HUES48 (cell line): ENCODE measurements around the gene TRIM45.

ENCODE experiments used
- H3K27ac ChIP-seq: one replicate; pipeline ENCODE4 v1.7.0; 2013; ENCODE audit warnings: low read depth, low read length, inconsistent platforms
- H3K27me3 ChIP-seq: 2 replicates; pipeline ENCODE4 v1.6.1; 2013; ENCODE audit warnings: mild to moderate bottlenecking, low read length; ENCODE audit not compliant: control insufficient read depth, insufficient read depth
- H3K36me3 ChIP-seq: 2 replicates; pipeline ENCODE4 v1.6.1; 2013; ENCODE audit warnings: low read length; ENCODE audit not compliant: control insufficient read depth, insufficient read depth
- H3K4me1 ChIP-seq: 2 replicates; pipeline ENCODE4 v1.6.1; 2013; ENCODE audit warnings: mild to moderate bottlenecking, low read length; ENCODE audit not compliant: control insufficient read depth, insufficient read depth
- H3K4me3 ChIP-seq: 2 replicates; pipeline ENCODE4 v1.5.1; 2013; ENCODE audit warnings: mild to moderate bottlenecking, low read depth, low read length
- H3K9ac ChIP-seq: 2 replicates; pipeline ENCODE4 v1.6.1; 2013; ENCODE audit warnings: mild to moderate bottlenecking, low read depth, low read length, moderate library complexity
- H3K9me3 ChIP-seq: 2 replicates; pipeline ENCODE4 v1.6.1; 2013; ENCODE audit warnings: low read length; ENCODE audit not compliant: control insufficient read depth, insufficient read depth

Gene TRIM45

DNA sequence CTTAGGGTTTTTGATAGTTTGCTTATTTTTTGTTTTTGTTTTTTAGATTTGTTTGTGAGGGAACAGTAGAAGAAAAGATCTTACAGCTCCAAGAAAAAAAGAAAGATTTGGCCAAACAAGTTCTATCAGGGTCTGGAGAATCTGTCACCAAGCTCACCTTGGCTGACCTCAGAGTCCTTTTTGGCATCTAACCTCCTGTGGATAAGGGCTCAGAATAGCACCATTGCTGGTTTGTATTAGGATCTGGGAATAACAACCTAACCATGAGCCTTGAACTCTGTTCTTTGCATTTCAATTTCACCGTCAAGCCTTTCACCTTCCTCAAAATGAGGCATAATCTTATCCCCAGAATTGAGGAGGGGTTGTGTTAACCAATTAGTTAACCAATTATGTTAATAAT, 20.2 kb downstream of the TRIM45 start:
- H3K9ac ChIP-seq = no peak overlapping the region
- H3K36me3 ChIP-seq = peaks cover 96% of the 10 kb centered on the region
- no peaks in the 10 kb centered on the region for H3K27me3 ChIP-seq
- H3K4me3 ChIP-seq = no peak overlapping the region
- no peak overlapping the region for H3K27ac ChIP-seq
- H3K9me3 ChIP-seq = no peaks in the 10 kb centered on the region
- H3K4me1 ChIP-seq = no peaks in the 10 kb centered on the region

DNA sequence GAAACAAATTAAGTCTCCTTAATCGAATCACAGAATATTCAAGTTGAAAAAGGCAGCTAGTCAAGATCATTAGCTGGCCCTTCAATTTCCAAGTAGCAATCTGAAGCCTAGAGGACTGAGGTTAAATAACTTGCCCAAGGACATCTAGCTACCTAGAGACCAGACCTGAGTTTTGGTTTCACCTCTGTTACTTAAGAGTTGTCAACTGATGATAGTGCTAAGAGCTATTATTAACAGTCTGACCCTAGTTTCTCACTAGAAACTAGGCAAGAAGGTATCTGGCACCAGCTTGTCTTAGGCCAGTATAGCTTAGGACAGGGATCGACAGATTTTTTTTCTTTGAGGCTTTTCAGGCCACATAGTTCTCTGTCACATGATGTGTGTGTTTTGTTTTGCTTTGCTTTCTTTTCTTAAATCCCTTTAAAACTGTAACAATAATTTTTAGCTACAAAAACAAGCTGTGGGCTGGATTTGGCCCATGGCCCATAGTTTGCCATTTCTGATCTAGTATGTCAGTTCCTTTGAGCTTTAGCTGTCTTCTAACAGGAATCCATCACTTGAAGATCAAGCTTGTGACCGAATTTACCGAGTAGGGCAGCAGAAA, 23.2 kb downstream of the TRIM45 start:
- Histone ChIP-seq H3K4me3 (no peak overlapping the region), H3K27ac (no peak overlapping the region), H3K27me3 (no peaks in the 10 kb centered on the region), H3K36me3 (peaks cover 100% of the 10 kb centered on the region), H3K4me1 (peaks cover 7% of the 10 kb centered on the region), H3K9me3 (no peaks in the 10 kb centered on the region), H3K9ac (no peak overlapping the region)

DNA sequence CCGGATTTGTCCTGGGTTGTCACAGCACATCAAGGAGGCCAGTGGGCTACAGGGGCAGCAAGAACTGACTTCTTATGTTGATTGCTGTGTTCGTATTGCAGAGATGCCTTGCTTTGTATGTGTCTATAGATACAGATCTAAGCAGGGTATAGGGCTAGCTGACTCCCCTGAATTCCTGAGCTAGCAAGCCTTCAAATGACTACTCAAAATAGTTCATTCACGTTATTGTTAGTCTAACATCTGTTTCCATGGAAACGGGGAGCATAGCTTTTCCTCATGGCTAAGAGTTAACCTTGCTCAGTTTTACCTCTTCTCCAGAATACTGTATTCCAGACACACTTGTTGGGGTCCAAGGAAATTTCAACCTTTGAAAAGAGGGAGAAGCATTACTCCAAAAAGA, 24.1 kb downstream of the TRIM45 start:
- no peak overlapping the region for H3K4me3 ChIP-seq
- no peaks in the 10 kb centered on the region for H3K27me3 ChIP-seq
- H3K9me3 ChIP-seq = no peaks in the 10 kb centered on the region
- H3K9ac ChIP-seq = no peak overlapping the region
- peaks cover 17% of the 10 kb centered on the region for H3K4me1 ChIP-seq
- no peak overlapping the region for H3K27ac ChIP-seq
- peaks cover 100% of the 10 kb centered on the region for H3K36me3 ChIP-seq

DNA sequence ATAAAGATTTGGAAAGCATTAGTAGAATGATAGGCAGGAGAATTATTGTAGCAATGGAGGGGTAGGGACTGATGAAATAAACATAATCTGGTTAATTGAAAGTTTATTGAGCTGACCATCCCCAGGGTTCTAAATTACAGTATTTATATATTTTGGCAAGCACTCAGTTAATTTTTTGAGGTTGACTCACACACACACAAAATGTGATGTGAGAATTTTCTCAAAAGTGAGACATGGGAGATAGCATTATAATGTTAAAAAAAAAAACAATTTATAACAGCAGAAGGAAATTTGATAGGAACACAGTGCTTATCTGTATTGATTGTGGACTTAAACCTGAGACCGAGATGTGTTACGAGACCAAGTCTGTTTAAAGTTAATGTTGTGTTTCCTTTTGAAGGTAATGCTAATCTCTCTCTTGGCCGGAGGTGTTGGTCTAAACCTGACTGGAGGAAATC, 24.6 kb downstream of the TRIM45 start:
- no peak overlapping the region for H3K4me3 ChIP-seq
- peaks cover 17% of the 10 kb centered on the region for H3K4me1 ChIP-seq
- H3K27ac ChIP-seq = no peak overlapping the region
- H3K9ac ChIP-seq = no peak overlapping the region
- H3K36me3 ChIP-seq = peaks cover 100% of the 10 kb centered on the region
- H3K9me3 ChIP-seq = no peaks in the 10 kb centered on the region
- no peaks in the 10 kb centered on the region for H3K27me3 ChIP-seq

DNA sequence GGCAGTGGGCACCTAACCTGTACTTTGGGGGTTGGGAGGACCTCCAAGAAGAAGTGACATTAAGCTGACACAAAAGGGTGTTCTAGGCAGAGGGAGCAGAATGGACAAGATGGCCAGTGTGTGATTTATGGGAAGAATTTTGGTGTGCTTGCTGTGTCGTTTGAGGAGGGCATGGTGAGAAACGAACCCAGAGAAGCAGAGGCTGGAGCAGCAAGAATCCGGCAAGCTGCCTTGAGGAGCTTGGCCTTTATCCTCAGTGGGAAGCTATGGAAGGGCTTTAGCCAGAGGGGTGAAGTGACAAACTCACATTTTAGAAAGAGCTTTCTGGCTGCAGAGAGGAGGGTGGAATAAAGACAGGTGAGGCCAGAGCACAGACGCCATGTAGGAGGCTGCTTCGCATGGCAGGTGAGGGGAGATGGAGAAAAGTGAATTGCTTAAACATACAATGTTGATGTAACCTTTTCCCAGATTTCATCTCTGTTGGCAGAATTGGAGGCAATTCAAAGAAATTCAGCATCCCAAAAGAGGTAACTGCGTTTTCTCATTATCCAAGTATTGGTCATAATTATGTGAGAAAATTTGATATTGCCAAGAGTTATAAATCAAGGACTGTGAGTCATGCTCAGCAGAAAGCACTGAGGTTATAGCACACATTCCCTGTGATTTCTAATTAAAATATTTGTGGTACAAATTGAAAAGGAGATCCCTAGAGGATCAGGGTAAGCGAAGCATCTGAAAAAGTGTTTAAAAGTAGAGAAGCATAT, 26.5 kb downstream of the TRIM45 start:
- Histone ChIP-seq H3K9me3 (no peaks in the 10 kb centered on the region), H3K9ac (no peak overlapping the region), H3K4me3 (no peak overlapping the region), H3K27ac (no peak overlapping the region), H3K27me3 (no peaks in the 10 kb centered on the region), H3K4me1 (peaks cover 17% of the 10 kb centered on the region), H3K36me3 (peaks cover 100% of the 10 kb centered on the region)

DNA sequence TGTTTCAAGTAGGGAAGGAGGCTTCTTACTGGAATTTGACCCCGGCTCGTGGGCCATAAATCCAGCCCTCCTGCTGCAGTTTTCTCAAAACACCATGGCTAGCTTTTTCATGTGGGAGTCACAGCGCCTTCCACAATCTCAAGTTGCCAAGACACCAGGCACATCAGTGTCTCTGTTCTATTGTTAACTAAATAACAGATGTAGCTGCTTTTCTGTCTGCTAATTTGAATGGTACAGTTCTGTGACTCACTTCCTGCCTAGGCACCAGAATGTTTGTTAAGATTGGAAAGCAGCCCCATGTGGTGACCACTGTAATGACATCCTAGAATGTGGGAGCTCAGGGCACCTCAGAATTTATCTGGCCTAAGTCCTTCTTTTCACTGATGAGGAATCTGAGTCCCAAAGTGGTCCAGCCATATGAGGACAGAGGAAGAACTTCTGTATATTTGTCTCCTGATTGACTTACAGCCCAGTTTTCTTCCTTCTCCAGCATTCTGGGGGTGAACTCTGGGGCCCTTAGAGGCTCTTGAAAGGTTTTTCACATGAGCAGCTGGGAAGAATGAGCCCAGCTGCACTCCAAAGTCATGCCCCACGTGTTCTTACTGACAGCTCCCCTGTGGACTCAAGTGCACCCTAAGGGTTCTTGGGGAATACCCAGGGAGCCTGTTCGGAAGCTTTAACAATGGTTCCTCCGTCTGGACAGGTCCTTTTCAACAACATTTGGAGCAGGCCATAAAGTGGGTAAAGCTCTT, 27.5 kb downstream of the TRIM45 start:
- Histone ChIP-seq H3K4me3 (no peak overlapping the region), H3K27me3 (no peaks in the 10 kb centered on the region), H3K4me1 (peaks cover 17% of the 10 kb centered on the region), H3K27ac (peak overlapping the region; percentile 88), H3K9ac (peak overlapping the region; percentile 40; the same call in 1 of the 2 replicates), H3K36me3 (peaks cover 100% of the 10 kb centered on the region), H3K9me3 (no peaks in the 10 kb centered on the region)

DNA sequence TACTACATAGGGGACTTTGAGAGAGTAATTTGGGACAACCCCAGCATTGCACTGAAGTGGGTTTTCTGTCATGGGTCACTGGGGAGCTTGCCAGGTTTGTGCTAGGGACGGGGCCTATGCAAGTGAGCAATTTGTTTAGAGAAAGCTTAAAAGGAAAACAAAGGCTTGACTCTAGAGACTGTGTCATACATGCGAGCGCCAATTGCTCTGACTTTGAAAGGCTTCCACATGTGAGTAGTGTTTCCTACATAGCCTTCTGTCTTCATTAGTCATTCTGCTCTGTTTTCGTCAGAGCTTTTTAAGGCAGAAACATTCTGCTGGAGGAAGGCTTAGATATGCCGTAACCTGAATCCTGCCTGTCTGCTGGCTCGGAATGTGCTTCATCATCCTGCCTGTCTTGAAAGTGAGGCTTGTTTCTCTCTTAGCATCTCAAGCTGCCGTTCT, 28.4 kb downstream of the TRIM45 start:
- H3K27ac ChIP-seq = peak overlapping the region; percentile 88

DNA sequence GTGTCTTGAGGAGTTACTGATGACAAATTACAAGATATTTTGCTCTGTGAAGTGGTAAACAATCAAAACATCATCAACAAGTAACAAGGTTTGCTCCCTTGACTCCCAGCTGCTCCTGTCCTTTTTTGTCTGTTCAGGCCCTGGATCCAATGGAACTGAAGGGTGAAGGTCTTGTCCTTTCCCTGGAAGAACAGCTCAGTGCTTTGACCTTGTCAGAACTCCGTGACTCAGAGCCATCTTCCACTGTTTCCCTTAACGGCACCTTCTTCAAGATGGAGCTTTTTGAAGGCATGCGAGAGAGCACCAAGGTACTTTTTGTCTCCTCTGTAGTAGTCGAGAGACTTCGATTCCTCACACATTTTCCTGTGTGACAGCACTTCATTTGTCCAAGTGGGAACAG, 29.0 kb downstream of the TRIM45 start:
- H3K27me3 ChIP-seq = no peaks in the 10 kb centered on the region
- H3K4me3 ChIP-seq = no peak overlapping the region
- peaks cover 98% of the 10 kb centered on the region for H3K36me3 ChIP-seq
- peaks cover 17% of the 10 kb centered on the region for H3K4me1 ChIP-seq
- H3K27ac ChIP-seq = peak overlapping the region; percentile 88
- H3K9ac ChIP-seq = no peak overlapping the region
- no peaks in the 10 kb centered on the region for H3K9me3 ChIP-seq

More for the DNA sequence above, 28.4 kb downstream of the TRIM45 start:
- no peaks in the 10 kb centered on the region for H3K9me3 ChIP-seq
- H3K27me3 ChIP-seq = no peaks in the 10 kb centered on the region
- H3K9ac ChIP-seq = no peak overlapping the region
- H3K4me3 ChIP-seq = no peak overlapping the region
- peaks cover 17% of the 10 kb centered on the region for H3K4me1 ChIP-seq
- H3K36me3 ChIP-seq = peaks cover 99% of the 10 kb centered on the region

DNA sequence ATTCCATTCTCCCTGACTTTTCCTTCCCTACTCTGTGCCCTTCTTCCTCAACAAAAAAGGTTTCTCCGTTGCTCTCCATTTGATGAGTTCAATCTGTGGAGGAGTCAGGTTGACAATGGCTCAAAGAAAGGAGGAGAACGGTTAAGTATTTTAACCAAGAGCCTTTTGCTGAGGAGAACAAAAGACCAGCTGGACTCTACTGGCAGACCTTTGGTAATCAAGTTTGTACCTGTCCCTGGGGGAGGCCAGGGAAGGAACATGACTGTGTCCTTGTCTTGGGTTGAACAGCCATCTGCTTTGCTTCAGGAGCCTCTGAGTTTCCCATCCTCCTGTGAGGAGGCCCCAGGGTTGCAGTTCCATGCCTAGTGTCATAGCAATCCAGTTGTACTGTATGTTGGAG, 31.6 kb downstream of the TRIM45 start:
- no peak overlapping the region for H3K9ac ChIP-seq
- peaks cover 98% of the 10 kb centered on the region for H3K36me3 ChIP-seq
- H3K27me3 ChIP-seq = no peaks in the 10 kb centered on the region
- no peaks in the 10 kb centered on the region for H3K9me3 ChIP-seq
- no peak overlapping the region for H3K27ac ChIP-seq
- peaks cover 17% of the 10 kb centered on the region for H3K4me1 ChIP-seq
- H3K4me3 ChIP-seq = no peak overlapping the region

DNA sequence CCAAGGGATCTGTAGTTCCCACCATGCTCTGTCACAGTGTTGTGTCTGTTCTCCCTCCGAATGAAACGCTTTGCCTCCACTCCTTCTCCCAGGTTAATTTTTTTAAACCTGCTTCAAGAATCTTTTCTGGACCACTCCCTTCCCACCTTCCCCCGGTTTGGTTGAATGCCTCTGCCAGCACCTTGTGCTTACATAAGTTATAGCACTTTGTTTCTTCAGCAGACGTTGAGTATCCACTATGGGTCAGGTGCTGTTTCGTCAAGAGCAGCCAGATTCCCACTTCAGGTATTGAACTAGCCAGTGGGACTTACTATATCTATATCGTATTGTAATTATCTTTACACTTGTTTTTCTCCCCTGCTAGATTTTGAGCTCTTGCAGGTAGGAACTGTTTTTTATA, 33.9 kb downstream of the TRIM45 start:
- H3K27me3 ChIP-seq = no peaks in the 10 kb centered on the region
- H3K36me3 ChIP-seq = peaks cover 94% of the 10 kb centered on the region

DNA sequence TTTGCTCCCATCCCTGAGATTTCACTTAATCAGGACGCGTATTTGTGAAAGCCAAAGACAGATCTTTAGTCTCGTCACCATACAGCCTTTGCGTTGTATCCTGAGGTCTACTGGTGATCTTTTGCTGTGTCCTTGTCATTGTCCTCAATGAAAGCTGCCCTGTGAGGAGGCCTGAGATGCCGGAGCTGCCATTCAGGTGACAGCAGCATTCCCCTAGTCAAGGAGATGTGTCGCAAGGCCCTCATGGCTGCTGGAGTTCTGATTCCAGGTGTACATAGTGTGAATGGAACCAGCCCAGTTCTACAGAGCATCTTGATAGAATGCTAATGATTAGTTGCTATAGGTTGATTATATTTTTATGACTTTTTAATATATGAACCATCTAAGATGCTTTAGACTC, 37.3 kb downstream of the TRIM45 start:
- peaks cover 93% of the 10 kb centered on the region for H3K36me3 ChIP-seq
- no peak overlapping the region for H3K27ac ChIP-seq
- H3K9me3 ChIP-seq = no peaks in the 10 kb centered on the region
- no peaks in the 10 kb centered on the region for H3K4me1 ChIP-seq
- H3K4me3 ChIP-seq = no peak overlapping the region
- no peaks in the 10 kb centered on the region for H3K27me3 ChIP-seq
- H3K9ac ChIP-seq = no peak overlapping the region

More for the DNA sequence above, 33.9 kb downstream of the TRIM45 start:
- no peak overlapping the region for H3K9ac ChIP-seq
- H3K4me3 ChIP-seq = no peak overlapping the region
- H3K27ac ChIP-seq = no peak overlapping the region
- no peaks in the 10 kb centered on the region for H3K9me3 ChIP-seq
- peaks cover 3% of the 10 kb centered on the region for H3K4me1 ChIP-seq
